ENCODE results near the gene TMED7. TPM values are rescaled to one million over a fixed set of nuclear protein-coding genes. Genes with fewer than 3 reads are reported as not detected.

The TMED7 gene
- polyA plus RNA-seq, 1 of the 3 experiments (the other 2 are of a cell fraction), result 41.2 TPM

- no peak overlapping the region for H3K9ac ChIP-seq
- H3K27me3 ChIP-seq (ENCODE audit: insufficient read depth), result no peaks in the 10 kb centered on the region
- POLR2A ChIA-PET, result no interaction called here
- H3K36me3 ChIP-seq (replicated peaks in 1 of 2; ENCODE audit: control insufficient read depth in 1 of 2, insufficient read depth in 2 of 2, low read length in 1 of 2), result no peaks in the 10 kb centered on the region
- no peak overlapping the region for H3K27ac ChIP-seq (ENCODE audit: low read depth in 2 of 2, low read length in 1 of 2)
- no peak for TF ChIP-seq GATA2 (CRISPR knock-in tag; IDR thresholded peaks at IDR 0.05)
- TF ChIP-seq ELF1 (IDR thresholded peaks at IDR 0.05), result no peak
- H3K4me1 ChIP-seq (ENCODE audit: control insufficient read depth in 1 of 2, insufficient read depth in 2 of 2, low read depth in 1 of 2, low read length in 1 of 2), result no peaks in the 10 kb centered on the region; a peak in 1 of 4 replicates
- no peaks in the 10 kb centered on the region for H3K9me3 ChIP-seq
- H3K79me2 ChIP-seq (ENCODE audit: insufficient read depth), result peaks cover 15% of the 10 kb centered on the region
- H4K20me1 ChIP-seq (ENCODE audit: insufficient read depth), result no peaks in the 10 kb centered on the region
- no peak overlapping the region for H3K4me3 ChIP-seq (ENCODE audit: low read depth in 2 of 2, low read length in 1 of 2)
- no peak for DNase-seq
- H3K9me2 ChIP-seq, result no peaks in the 10 kb centered on the region
- H3F3A ChIP-seq (replicated peaks; ENCODE audit: insufficient read depth), result peaks cover 5% of the 10 kb centered on the region
- H3K4me2 ChIP-seq, result no peak overlapping the region
- WGBS (ENCODE audit: low lambda C conversion rate), result 63% methylated on average over 1 of the region's 1 CpG
- H2AFZ ChIP-seq (ENCODE audit: low read depth), result 0 out of 2 replicates have a peak overlapping the region, but pooled peaks have one; percentile 11
- CTCF ChIA-PET, result interaction anchor here (0.9 to 3.1 kb wide), 6 partner anchors 185 to 438 kb away, joined by 3 to 14 read pairs (median 3); no protein-coding TSS in a partner anchor
Measured at GRCh38 chr5:115629903-115630302, 4.1 kb upstream of the TMED7 start.

- TF ChIP-seq EP300 (IDR thresholded peaks at IDR 0.05; ENCODE audit: borderline replicate concordance in 1 of 2, low read depth in 1 of 2, low read length in 1 of 2) (no peak), MEF2A (IDR thresholded peaks at IDR 0.05; ENCODE audit: borderline replicate concordance, low read depth) (no peak), TEAD4 (IDR thresholded peaks at IDR 0.05; ENCODE audit: borderline replicate concordance, insufficient read depth) (no peak), PBX3 (IDR thresholded peaks at IDR 0.05) (no peak), NFIC (IDR thresholded peaks at IDR 0.05; ENCODE audit: borderline replicate concordance) (no peak), MXI1 (IDR thresholded peaks at IDR 0.05; ENCODE audit: low read depth, low read length) (no peak), REST (IDR thresholded peaks at IDR 0.05; ENCODE audit: low read depth, low read length) (no peak)
- peaks cover 40% of the 10 kb centered on the region for H3K79me2 ChIP-seq (ENCODE audit: insufficient read depth)
- H3K4me2 ChIP-seq, result no peak overlapping the region
- ChIA-PET POLR2A (no interaction called here), CTCF (interaction anchor here (1.1 to 3.1 kb wide), 2 partner anchors 205 to 441 kb away, joined by 3 to 14 read pairs; no protein-coding TSS in a partner anchor)
- peaks cover 16 to 20% of the 10 kb centered on the region in 2 experiments for H3K4me1 ChIP-seq (ENCODE audit: control insufficient read depth in 1 of 2, insufficient read depth in 2 of 2, low read depth in 1 of 2, low read length in 1 of 2)
- peaks cover 5% of the 10 kb centered on the region for H3F3A ChIP-seq (replicated peaks; ENCODE audit: insufficient read depth)
- H3K9ac ChIP-seq, result no peak overlapping the region
- no peak overlapping the region for H3K27ac ChIP-seq (ENCODE audit: low read depth in 2 of 2, low read length in 1 of 2)
- H4K20me1 ChIP-seq (ENCODE audit: insufficient read depth), result peaks cover 24% of the 10 kb centered on the region
- WGBS (ENCODE audit: low lambda C conversion rate), result 76% methylated on average over 5 of the region's 5 CpGs
- no peaks in the 10 kb centered on the region for H3K27me3 ChIP-seq (ENCODE audit: insufficient read depth)
- H3K36me3 ChIP-seq (replicated peaks in 1 of 2; ENCODE audit: control insufficient read depth in 1 of 2, insufficient read depth in 2 of 2, low read length in 1 of 2), result peaks cover 10 to 14% of the 10 kb centered on the region in 2 experiments
- no peaks in the 10 kb centered on the region for H3K9me3 ChIP-seq
- no peak overlapping the region for H3K4me3 ChIP-seq (ENCODE audit: low read depth in 2 of 2, low read length in 1 of 2)
- no peak for DNase-seq
- H2AFZ ChIP-seq (ENCODE audit: low read depth), result no peak overlapping the region
- H3K9me2 ChIP-seq, result no peaks in the 10 kb centered on the region
Measured at GRCh38 chr5:115627295-115627865, 1.5 kb upstream of the TMED7 start.
